Gastrocnemius medialis (tissue), 4 donors: ENCODE data around the gene EPHA5. TPM values are rescaled to one million over a fixed set of nuclear protein-coding genes. Genes with fewer than 3 reads are reported as not detected.

Experiments used
- ATAC-seq, 2 donors: fragments of 150-250 bp; one replicate each; pipeline ENCODE4 v1.9.1; 2016
- DNase-seq, 2 donors: peaks; one replicate each; pipeline ENCODE4 v3.0.0-alpha.2; 2019
- H3K27ac ChIP-seq, 4 donors: fragments of 200-600 bp; sonication (generic); 1 replicate in 1 of 4; 2 replicates in 3 of 4; pipeline ENCODE4 v1.5.1; 2016 to 2018; ENCODE audit warnings: mild to moderate bottlenecking in 2 of 4, moderate library complexity in 1 of 4
- H3K27me3 ChIP-seq, 3 donors: fragments of 200-600 bp; sonication (generic) in 2 of 3; 1 replicate in 1 of 3; 2 replicates in 2 of 3; pipeline versions ENCODE4 v1.5.1 to v1.6.0; 2016 to 2019; ENCODE audit warnings: mild to moderate bottlenecking in 1 of 3, moderate library complexity in 1 of 3
- H3K36me3 ChIP-seq, 2 donors: fragments of 200-600 bp; sonication (generic) in 1 of 2; one replicate each; pipeline ENCODE4 v1.5.1; 2017 to 2018
- H3K4me1 ChIP-seq, 2 donors: fragments of 200-600 bp; sonication (generic) in 1 of 2; one replicate each; pipeline ENCODE4 v1.5.1; 2016 to 2017; ENCODE audit warnings: mild to moderate bottlenecking in 2 of 2
- H3K4me3 ChIP-seq, 4 donors: fragments of 200-600 bp; sonication (generic) in 3 of 4; 1 replicate in 1 of 4; 2 replicates in 3 of 4; pipeline ENCODE4 v1.5.1; 2016 to 2019; ENCODE audit warnings: mild to moderate bottlenecking in 2 of 4
- H3K9me3 ChIP-seq, 3 donors: fragments of 200-600 bp; sonication (generic) in 2 of 3; 1 replicate in 1 of 3; 2 replicates in 2 of 3; pipeline ENCODE4 v1.5.1; 2016 to 2019
- POLR2A ChIP-seq, 2 donors: fragments of 450-650 bp; IDR thresholded peaks; one replicate each; pipeline ENCODE4 v1.6.1; 2017; ENCODE audit warnings: antibody characterized with exemption in 2 of 2, mild to moderate bottlenecking in 2 of 2, moderate library complexity in 2 of 2
- in situ Hi-C, 4 donors: fragments of 200-750 bp; cut with MboI; loops; one replicate each; pipeline versions ENCODE4 v1.15.0 to v1.8.0; 2017; ENCODE audit warnings: low sequenced_read_pairs in 4 of 4
- intact Hi-C: fragments of 100-400 bp; cut with DNase I; formaldehyde crosslinking; loops from one replicate; pipeline ENCODE4 v1.15.1; 2023; ENCODE audit warnings: low total_unique reads
- total RNA-seq, 4 donors: library from RNA; depleted of rRNA; stranded (reverse); fragments of >200 nt; gene quantifications; one replicate each; pipeline versions ENCODE4 v1.1.0 to v1.2.3, GENCODE V29; 2016
- TF ChIP-seq, protein P1 (sequence below), 5 experiments: fragments of 450-650 bp in 3 of 5; fragments of 200-600 bp in 2 of 5; sonication (generic) in 2 of 5; IDR thresholded peaks in 4 of 5; conservative IDR thresholded peaks in 1 of 5; 1 replicate in 4 of 5; 2 replicates in 1 of 5; pipeline ENCODE4 v1.5.1; 2016 to 2019; ENCODE audit warnings: antibody characterized with exemption in 5 of 5, mild to moderate bottlenecking in 3 of 5, moderate library complexity in 3 of 5

EPHA5 gene
- total RNA-seq, 4 donors from 2014 or later = not detected

DNA sequence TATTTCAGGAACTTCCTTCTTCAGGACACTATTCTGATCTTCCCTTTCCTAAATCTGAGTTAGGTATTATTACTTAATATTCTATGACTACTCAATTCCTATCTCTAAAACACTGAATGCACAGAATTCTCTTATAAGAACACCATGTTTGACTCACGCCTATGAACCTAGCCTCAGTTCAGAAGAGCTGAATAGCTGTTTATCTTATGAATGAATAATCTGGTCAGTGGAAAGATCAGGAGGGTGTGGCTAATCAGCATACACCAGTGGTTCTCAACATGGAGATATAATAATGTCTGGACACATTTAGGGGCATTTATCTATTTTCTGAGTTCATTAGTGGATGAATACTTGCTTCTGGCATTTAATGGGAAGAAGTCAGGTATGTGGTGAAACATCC, 24.2 kb downstream of the EPHA5 start:
- DNase-seq (no peak), ATAC-seq (no peak)
- in situ Hi-C loops = no loop called here
- Histone ChIP-seq H3K9me3 (no peaks in the 10 kb centered on the region), H3K27ac (no peak overlapping the region), H3K27me3 (no peaks in the 10 kb centered on the region), H3K4me1 (no peaks in the 10 kb centered on the region), H3K4me3 (no peak overlapping the region), H3K36me3 (no peaks in the 10 kb centered on the region)
- intact Hi-C loops = no loop called here
- TF ChIP-seq POLR2A (IDR thresholded peaks at IDR 0.05) = no peak
- TF ChIP-seq, protein P1, sequence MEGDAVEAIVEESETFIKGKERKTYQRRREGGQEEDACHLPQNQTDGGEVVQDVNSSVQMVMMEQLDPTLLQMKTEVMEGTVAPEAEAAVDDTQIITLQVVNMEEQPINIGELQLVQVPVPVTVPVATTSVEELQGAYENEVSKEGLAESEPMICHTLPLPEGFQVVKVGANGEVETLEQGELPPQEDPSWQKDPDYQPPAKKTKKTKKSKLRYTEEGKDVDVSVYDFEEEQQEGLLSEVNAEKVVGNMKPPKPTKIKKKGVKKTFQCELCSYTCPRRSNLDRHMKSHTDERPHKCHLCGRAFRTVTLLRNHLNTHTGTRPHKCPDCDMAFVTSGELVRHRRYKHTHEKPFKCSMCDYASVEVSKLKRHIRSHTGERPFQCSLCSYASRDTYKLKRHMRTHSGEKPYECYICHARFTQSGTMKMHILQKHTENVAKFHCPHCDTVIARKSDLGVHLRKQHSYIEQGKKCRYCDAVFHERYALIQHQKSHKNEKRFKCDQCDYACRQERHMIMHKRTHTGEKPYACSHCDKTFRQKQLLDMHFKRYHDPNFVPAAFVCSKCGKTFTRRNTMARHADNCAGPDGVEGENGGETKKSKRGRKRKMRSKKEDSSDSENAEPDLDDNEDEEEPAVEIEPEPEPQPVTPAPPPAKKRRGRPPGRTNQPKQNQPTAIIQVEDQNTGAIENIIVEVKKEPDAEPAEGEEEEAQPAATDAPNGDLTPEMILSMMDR (IDR thresholded peaks at IDR 0.05 in 4 of 5, conservative IDR thresholded peaks at IDR 0.05 in 1 of 5) = no peak

DNA sequence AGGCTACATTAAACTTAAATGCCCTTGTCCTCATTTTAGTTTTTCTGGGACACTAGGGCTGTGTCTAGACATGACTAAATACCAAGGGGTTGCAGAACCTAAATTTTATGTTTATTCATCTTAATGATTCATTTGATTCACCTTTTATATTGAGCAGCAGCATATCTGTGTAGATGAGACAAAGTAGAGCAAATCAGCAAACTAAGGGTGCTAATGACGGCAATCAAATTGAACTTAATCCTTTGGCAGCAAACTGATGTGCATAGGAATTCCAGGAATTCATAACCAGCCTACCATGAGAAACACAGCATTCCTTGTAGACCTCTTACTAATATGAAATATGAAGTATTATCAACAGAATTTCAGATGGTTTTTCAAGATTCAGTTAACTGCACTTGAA, 25.1 kb downstream of the EPHA5 start:
- DNase-seq (no peak), ATAC-seq (no peak)
- Histone ChIP-seq H3K4me1 (no peaks in the 10 kb centered on the region), H3K4me3 (no peak overlapping the region), H3K9me3 (no peaks in the 10 kb centered on the region), H3K27ac (no peak overlapping the region), H3K36me3 (no peaks in the 10 kb centered on the region), H3K27me3 (no peaks in the 10 kb centered on the region)
- TF ChIP-seq, protein P1 (IDR thresholded peaks at IDR 0.05 in 4 of 5, conservative IDR thresholded peaks at IDR 0.05 in 1 of 5) = no peak
- TF ChIP-seq POLR2A (IDR thresholded peaks at IDR 0.05) = no peak
- in situ Hi-C loops = no loop called here
- intact Hi-C loops = no loop called here

DNA sequence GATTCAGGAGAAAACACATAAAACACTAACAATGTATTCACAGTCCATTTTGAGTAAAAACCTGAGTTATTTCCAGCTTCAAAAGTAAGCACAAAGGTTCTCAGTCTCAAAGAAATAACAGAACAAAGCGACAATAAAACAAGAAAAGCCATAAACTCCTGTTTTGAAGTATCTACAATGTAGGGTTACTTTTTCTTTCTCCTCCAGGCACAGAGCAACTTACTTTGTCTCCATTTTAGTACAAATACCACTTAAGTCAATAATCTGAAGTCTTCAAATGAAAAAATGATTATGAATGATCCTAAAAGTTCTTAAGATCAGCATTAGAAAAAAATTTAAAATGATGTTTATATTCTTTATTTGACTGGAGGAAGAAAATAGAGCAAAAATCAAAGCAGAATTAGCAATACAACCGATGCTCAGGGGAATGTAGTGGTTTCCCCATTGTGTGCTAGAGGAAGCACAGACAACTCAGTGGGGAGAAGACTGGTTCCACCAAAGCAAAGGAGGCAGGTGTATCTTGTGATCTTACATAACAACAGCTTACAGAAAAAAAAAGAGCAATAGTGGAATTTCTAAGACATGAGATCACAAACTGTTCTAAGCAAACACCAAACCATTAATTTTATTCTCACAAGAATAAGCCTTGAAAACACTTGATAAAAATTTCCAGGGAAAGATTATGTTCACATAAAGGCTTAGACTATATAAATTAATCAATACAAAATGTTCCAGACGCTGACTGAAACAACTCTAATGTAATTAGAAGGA, 35.1 kb downstream of the EPHA5 start:
- Histone ChIP-seq H3K4me3 (no peak overlapping the region), H3K36me3 (no peaks in the 10 kb centered on the region), H3K9me3 (no peaks in the 10 kb centered on the region), H3K4me1 (no peaks in the 10 kb centered on the region), H3K27ac (no peak overlapping the region), H3K27me3 (no peaks in the 10 kb centered on the region)
- intact Hi-C loops (no loop called here), in situ Hi-C loops (no loop called here)
- TF ChIP-seq, protein P1 (IDR thresholded peaks at IDR 0.05 in 4 of 5, conservative IDR thresholded peaks at IDR 0.05 in 1 of 5) = no peak
- TF ChIP-seq POLR2A (IDR thresholded peaks at IDR 0.05) = no peak
- DNase-seq (no peak), ATAC-seq (no peak)

DNA sequence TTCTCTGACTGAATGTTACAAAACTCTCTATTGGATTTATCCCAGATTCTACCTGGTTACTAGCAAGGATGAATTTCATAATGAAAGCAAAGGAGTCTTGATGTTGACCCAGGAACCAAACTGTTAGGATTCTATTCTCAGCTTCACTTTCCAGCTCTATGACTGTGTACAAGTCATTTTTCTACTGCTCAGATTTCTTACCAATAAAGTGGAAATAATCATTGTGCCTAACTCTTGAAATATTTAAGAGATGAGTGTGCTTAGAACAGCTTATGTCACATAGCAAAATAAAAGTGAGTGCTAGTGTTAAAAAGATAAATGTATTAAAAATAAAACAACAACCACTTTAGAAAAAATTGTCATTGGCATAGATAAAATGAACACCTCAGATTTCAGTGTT, 45.6 kb downstream of the EPHA5 start:
- TF ChIP-seq, protein P1 (IDR thresholded peaks at IDR 0.05 in 4 of 5, conservative IDR thresholded peaks at IDR 0.05 in 1 of 5) = no peak
- TF ChIP-seq POLR2A (IDR thresholded peaks at IDR 0.05) = no peak
- intact Hi-C loops = no loop called here

DNA sequence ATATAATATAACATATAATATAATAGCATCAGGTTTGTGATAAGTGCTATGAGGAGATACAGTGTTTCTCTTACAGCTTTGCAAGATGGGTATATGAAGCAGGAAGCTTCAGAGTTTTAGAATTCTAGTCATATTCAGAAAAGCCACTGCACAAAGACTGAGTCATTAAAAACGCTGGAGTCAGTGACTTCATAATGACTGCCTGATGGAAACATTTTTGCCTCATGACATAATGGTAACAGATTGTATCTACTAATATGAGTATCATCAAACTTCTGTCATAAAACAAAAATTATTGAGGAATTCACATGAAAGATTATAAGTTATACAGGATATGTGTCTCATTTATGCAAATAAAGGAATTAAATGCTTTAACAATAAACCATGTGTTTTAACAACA, 46.8 kb downstream of the EPHA5 start:
- Histone ChIP-seq H3K27me3 (no peaks in the 10 kb centered on the region), H3K4me3 (no peak overlapping the region), H3K36me3 (no peaks in the 10 kb centered on the region), H3K9me3 (no peaks in the 10 kb centered on the region), H3K4me1 (no peaks in the 10 kb centered on the region), H3K27ac (no peak overlapping the region)
- in situ Hi-C loops = no loop called here
- intact Hi-C loops = no loop called here
- TF ChIP-seq POLR2A (IDR thresholded peaks at IDR 0.05) = no peak
- TF ChIP-seq, protein P1 (IDR thresholded peaks at IDR 0.05 in 4 of 5, conservative IDR thresholded peaks at IDR 0.05 in 1 of 5) = no peak
- no peak for DNase-seq
- no peak for ATAC-seq

More for the DNA sequence above, 45.6 kb downstream of the EPHA5 start:
- in situ Hi-C loops = no loop called here
- ATAC-seq = no peak
- Histone ChIP-seq H3K36me3 (no peaks in the 10 kb centered on the region), H3K9me3 (no peaks in the 10 kb centered on the region), H3K4me3 (no peak overlapping the region), H3K27me3 (no peaks in the 10 kb centered on the region), H3K4me1 (no peaks in the 10 kb centered on the region), H3K27ac (no peak overlapping the region)
- DNase-seq = no peak
